Prostate gland (tissue), 2 donors: ENCODE data around the gene TNFRSF12A. TPM values are rescaled to one million over a fixed set of nuclear protein-coding genes. Genes with fewer than 3 reads are reported as not detected.

Source experiments
- DNase-seq: peaks from one replicate; pipeline ENCODE4 v3.0.0-alpha.2; 2019; ENCODE audit warnings: low spot score
- H3K27ac ChIP-seq, 2 donors: fragments of 200-600 bp; sonication (generic); 2 replicates each; pipeline ENCODE4 v1.5.1; 2017 to 2019
- H3K27me3 ChIP-seq: fragments of 200-600 bp; sonication (generic); replicated peaks from 2 replicates; pipeline ENCODE4 v1.5.1; 2019; ENCODE audit not compliant: insufficient read depth
- H3K36me3 ChIP-seq, 2 donors: fragments of 200-600 bp; sonication (generic); 1 replicate in 1 of 2; 2 replicates in 1 of 2; pipeline versions ENCODE4 v1.5.1 to v1.8.1; 2017 to 2019
- H3K4me1 ChIP-seq: fragments of 200-600 bp; sonication (generic); replicated peaks from 2 replicates; pipeline ENCODE4 v1.5.1; 2019
- H3K4me3 ChIP-seq, 2 donors: fragments of 200-600 bp; sonication (generic); 2 replicates each; pipeline ENCODE4 v1.5.1; 2017 to 2019
- H3K9me3 ChIP-seq: fragments of 200-600 bp; sonication (generic); 2 replicates; pipeline ENCODE4 v1.5.1; 2017
- POLR2A ChIP-seq: fragments of 450-650 bp; IDR thresholded peaks from one replicate; pipeline ENCODE4 v1.6.1; 2016; ENCODE audit warnings: antibody characterized with exemption, mild to moderate bottlenecking
- POLR2AphosphoS5 ChIP-seq: sonication (generic); formaldehyde crosslinking; IDR thresholded peaks from one replicate; pipeline ENCODE4 v1.6.1; 2017; ENCODE audit warnings: antibody characterized with exemption
- WGBS: methylation state at CpG from one replicate; pipeline ENCODE4 v1.1.5; 2018; 5-methylcytosine and 5-hydroxymethylcytosine counted together
- intact Hi-C: fragments of 100-400 bp; cut with DNase I; formaldehyde crosslinking; loops from one replicate; pipeline ENCODE4 v1.14.2; 2022
- total RNA-seq, 2 donors: library from RNA; depleted of rRNA; stranded (reverse); fragments of >200 nt; gene quantifications; one replicate each; pipeline ENCODE4 v1.1.0, GENCODE V29; 2016
- TF ChIP-seq, protein P1 (sequence below), 4 experiments: fragments of 200-600 bp in 2 of 4; fragments of 450-650 bp in 2 of 4; sonication (generic) in 2 of 4; IDR thresholded peaks; 1 replicate in 3 of 4; 2 replicates in 1 of 4; pipeline ENCODE4 v1.5.1; 2016 to 2019; ENCODE audit warnings: antibody characterized with exemption in 4 of 4, mild to moderate bottlenecking in 2 of 4, moderate library complexity in 2 of 4

TNFRSF12A gene
- total RNA-seq, 2 donors from 2014 or later = 57.4 to 59.0 TPM

GRCh38 chr16:3028716-3029319 lies 8.7 kb downstream of the TNFRSF12A start:
- DNase-seq = no peak
- H3K36me3 ChIP-seq = no peaks in the 10 kb centered on the region
- TF ChIP-seq POLR2AphosphoS5 (no peak), POLR2A (no peak)
- TF ChIP-seq, protein P1, sequence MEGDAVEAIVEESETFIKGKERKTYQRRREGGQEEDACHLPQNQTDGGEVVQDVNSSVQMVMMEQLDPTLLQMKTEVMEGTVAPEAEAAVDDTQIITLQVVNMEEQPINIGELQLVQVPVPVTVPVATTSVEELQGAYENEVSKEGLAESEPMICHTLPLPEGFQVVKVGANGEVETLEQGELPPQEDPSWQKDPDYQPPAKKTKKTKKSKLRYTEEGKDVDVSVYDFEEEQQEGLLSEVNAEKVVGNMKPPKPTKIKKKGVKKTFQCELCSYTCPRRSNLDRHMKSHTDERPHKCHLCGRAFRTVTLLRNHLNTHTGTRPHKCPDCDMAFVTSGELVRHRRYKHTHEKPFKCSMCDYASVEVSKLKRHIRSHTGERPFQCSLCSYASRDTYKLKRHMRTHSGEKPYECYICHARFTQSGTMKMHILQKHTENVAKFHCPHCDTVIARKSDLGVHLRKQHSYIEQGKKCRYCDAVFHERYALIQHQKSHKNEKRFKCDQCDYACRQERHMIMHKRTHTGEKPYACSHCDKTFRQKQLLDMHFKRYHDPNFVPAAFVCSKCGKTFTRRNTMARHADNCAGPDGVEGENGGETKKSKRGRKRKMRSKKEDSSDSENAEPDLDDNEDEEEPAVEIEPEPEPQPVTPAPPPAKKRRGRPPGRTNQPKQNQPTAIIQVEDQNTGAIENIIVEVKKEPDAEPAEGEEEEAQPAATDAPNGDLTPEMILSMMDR (IDR thresholded peaks at IDR 0.05) = no peak
- no peaks in the 10 kb centered on the region for H3K9me3 ChIP-seq
- H3K27ac ChIP-seq = no peak overlapping the region
- peaks cover 9% of the 10 kb centered on the region for H3K4me1 ChIP-seq
- H3K4me3 ChIP-seq = no peak overlapping the region
- intact Hi-C loops = no loop called here
- 27% methylated on average over 15 of the region's 15 CpGs for WGBS
- H3K27me3 ChIP-seq = no peaks in the 10 kb centered on the region

GRCh38 chr16:3029491-3030221 lies 9.5 kb downstream of the TNFRSF12A start:
- Histone ChIP-seq H3K4me3 (no peak overlapping the region), H3K36me3 (no peaks in the 10 kb centered on the region), H3K27ac (no peak overlapping the region), H3K9me3 (no peaks in the 10 kb centered on the region), H3K27me3 (no peaks in the 10 kb centered on the region), H3K4me1 (peaks cover 9% of the 10 kb centered on the region)
- no peak for TF ChIP-seq POLR2A
- no peak for TF ChIP-seq POLR2AphosphoS5
- TF ChIP-seq, protein P1 (IDR thresholded peaks at IDR 0.05) = no peak
- intact Hi-C loops = no loop called here
- WGBS = 11% methylated on average over 56 of the region's 59 CpGs
- no peak for DNase-seq

DNA sequence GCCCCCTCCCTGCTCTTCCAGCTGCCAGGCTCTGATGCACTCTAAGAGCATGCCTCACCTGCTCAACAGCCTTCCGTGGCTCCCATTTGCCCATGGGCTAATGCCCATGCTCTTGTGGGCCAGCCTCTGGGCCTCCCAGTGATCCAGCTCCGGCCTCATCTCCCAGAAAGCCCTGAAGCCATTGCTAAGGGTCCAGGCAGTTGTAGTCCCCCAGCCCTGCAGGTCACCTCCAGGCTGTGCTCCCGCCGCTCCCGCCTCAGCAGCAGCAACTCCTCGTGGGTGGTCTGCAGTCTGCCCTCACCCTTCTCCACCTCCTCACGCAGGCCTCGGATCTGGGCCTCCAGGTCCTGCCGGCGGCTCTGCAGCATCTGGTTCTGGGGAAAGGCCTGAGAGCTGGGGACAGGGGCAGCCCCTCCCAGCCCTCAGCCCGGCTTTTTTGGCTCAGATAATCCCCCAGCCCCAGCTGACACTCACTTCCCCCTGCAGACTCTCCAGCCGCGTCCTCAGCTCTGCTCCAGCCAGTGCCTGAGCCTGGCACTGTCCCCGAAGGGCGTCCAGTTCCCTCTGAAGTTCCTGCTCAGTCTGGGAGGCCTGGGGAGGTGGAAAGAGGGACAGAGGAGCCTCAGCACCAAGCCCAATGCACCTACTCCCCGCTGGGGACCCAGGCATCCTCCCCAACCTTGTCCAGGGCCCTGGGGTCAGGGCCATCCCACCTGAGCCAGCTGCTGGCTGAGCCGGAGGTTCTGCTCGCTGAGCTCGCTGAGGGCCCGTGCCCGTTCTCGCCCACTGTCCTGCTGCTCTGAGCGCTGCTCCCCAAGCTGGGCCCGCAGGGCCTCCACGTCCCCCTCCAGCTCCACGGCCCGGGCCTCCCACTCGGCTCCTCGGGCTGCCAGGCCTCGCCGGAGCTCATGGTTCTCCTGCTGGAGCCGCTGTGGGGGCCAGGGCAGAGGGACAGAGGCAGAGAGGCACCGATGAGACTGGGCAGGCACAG lies 10.3 kb downstream of the TNFRSF12A start:
- no peak for DNase-seq
- Histone ChIP-seq H3K27ac (no peak overlapping the region), H3K27me3 (no peaks in the 10 kb centered on the region), H3K9me3 (no peaks in the 10 kb centered on the region), H3K4me3 (no peak overlapping the region), H3K4me1 (peaks cover 9% of the 10 kb centered on the region), H3K36me3 (no peaks in the 10 kb centered on the region)
- TF ChIP-seq, protein P1 (IDR thresholded peaks at IDR 0.05) = no peak
- TF ChIP-seq POLR2A = no peak
- TF ChIP-seq POLR2AphosphoS5 = no peak
- WGBS = 85% methylated on average over 29 of the region's 33 CpGs
- intact Hi-C loops = no loop called here

- TF ChIP-seq POLR2AphosphoS5 = no peak
- TF ChIP-seq, protein P1 (IDR thresholded peaks at IDR 0.05) = no peak
- no peak for TF ChIP-seq POLR2A
- WGBS = 44% methylated on average over 7 of the region's 7 CpGs
- no peaks in the 10 kb centered on the region for H3K27me3 ChIP-seq
- H3K36me3 ChIP-seq = no peaks in the 10 kb centered on the region
- no peak overlapping the region for H3K27ac ChIP-seq
- DNase-seq = no peak
- H3K4me3 ChIP-seq = no peak overlapping the region
- H3K4me1 ChIP-seq = peaks cover 9% of the 10 kb centered on the region
- H3K9me3 ChIP-seq = no peaks in the 10 kb centered on the region
- intact Hi-C loops = no loop called here
Observed at GRCh38 chr16:3032624-3033023, 12.5 kb downstream of the TNFRSF12A start.
